Right lobe of liver (tissue), 6 donors: Measurements from ENCODE around the gene LDLRAD3. TPM values are rescaled to one million over a fixed set of nuclear protein-coding genes. Genes with fewer than 3 reads are reported as not detected.

Experiments used
- ATAC-seq, 4 donors: fragments of 200-7000 bp; cut with Tn5 transposase; one replicate each; pipeline ENCODE4 v1.9.1; 2020; ENCODE audit warnings: mild to moderate bottlenecking in 4 of 4, moderate library complexity in 4 of 4
- DNase-seq, 3 donors: peaks; one replicate each; pipeline ENCODE4 v3.0.0-alpha.2; 2020
- H3K27ac ChIP-seq, 3 donors: fragments of 200-600 bp; one replicate each; pipeline ENCODE4 v1.8.0; 2022
- H3K27me3 ChIP-seq, 2 donors: fragments of 200-600 bp; one replicate each; pipeline ENCODE4 v1.8.0; 2022
- H3K36me3 ChIP-seq, 4 donors: fragments of 200-600 bp; sonication (generic) in 1 of 4; one replicate each; pipeline versions ENCODE4 v1.5.1 to v1.8.0; 2017 to 2022; ENCODE audit warnings: control low read depth in 1 of 4
- H3K4me1 ChIP-seq, 4 donors: fragments of 200-600 bp; sonication (generic) in 1 of 4; one replicate each; pipeline versions ENCODE4 v1.5.1 to v1.8.0; 2017 to 2022; ENCODE audit warnings: control low read depth in 1 of 4
- H3K4me3 ChIP-seq, 3 donors: fragments of 200-600 bp; one replicate each; pipeline ENCODE4 v1.8.0; 2022
- H3K9me3 ChIP-seq, 4 donors: fragments of 200-600 bp; sonication (generic) in 1 of 4; one replicate each; pipeline versions ENCODE4 v1.5.1 to v1.8.0; 2017 to 2022; ENCODE audit warnings: control low read depth in 1 of 4
- POLR2A ChIP-seq: fragments of 450-650 bp; IDR thresholded peaks from one replicate; pipeline ENCODE4 v1.6.1; 2017; ENCODE audit warnings: antibody characterized with exemption, mild to moderate bottlenecking
- WGBS: methylation state at CpG from one replicate; pipeline ENCODE4 v1.1.6; 2018; ENCODE audit warnings: low coverage, low lambda C conversion rate; ENCODE audit not compliant: insufficient coverage; ENCODE audit errors: missing lambda C conversion rate; 5-methylcytosine and 5-hydroxymethylcytosine counted together
- intact Hi-C, 2 donors: fragments of 100-400 bp; cut with DNase I; formaldehyde crosslinking; loops; one replicate each; pipeline versions ENCODE4 v1.11.2 to v1.14.1; 2022
- total RNA-seq, 6 experiments: library from RNA; depleted of rRNA in 2 of 6; stranded (reverse); fragments of >200 nt in 2 of 6; fragmentation: NEBNext Ultra II Directional in 3 of 6; extraction: Animal tissue kit (Norgen Biotek cat#: 25700) in 3 of 6; gene quantifications; one replicate each; pipeline versions ENCODE4 v1.1.0 to v1.2.4, GENCODE V29; 2016 to 2023
- TF ChIP-seq, protein P1 (sequence below), 4 donors: fragments of 200-600 bp in 3 of 4; fragments of 450-650 bp in 1 of 4; IDR thresholded peaks; one replicate each; pipeline versions ENCODE4 v1.5.1 to v1.8.0; 2016 to 2022; ENCODE audit warnings: antibody characterized with exemption in 4 of 4, mild to moderate bottlenecking in 2 of 4
- donor health status: DM: no; HTN: yes; CAD: no.
- donor health status: DM: no; HTN: no; CAD: no.
- donor health status: DM: no; HTN: no; CAD: no.
- donor health status: DM: no; HTN: yes; CAD: no.
- donor health status: DM: no; HTN: yes; CAD: no.

LDLRAD3 gene
- total RNA-seq, 6 experiments from 2014 or later, result 0.62 to 3.3 (median 2.7) TPM

- Histone ChIP-seq H3K4me1 (no peaks in the 10 kb centered on the region), H3K27me3 (no peaks in the 10 kb centered on the region), H3K27ac (no peak overlapping the region), H3K9me3 (no peaks in the 10 kb centered on the region), H3K36me3 (no peaks in the 10 kb centered on the region), H3K4me3 (no peak overlapping the region)
- TF ChIP-seq POLR2A, result no peak
- TF ChIP-seq, protein P1, sequence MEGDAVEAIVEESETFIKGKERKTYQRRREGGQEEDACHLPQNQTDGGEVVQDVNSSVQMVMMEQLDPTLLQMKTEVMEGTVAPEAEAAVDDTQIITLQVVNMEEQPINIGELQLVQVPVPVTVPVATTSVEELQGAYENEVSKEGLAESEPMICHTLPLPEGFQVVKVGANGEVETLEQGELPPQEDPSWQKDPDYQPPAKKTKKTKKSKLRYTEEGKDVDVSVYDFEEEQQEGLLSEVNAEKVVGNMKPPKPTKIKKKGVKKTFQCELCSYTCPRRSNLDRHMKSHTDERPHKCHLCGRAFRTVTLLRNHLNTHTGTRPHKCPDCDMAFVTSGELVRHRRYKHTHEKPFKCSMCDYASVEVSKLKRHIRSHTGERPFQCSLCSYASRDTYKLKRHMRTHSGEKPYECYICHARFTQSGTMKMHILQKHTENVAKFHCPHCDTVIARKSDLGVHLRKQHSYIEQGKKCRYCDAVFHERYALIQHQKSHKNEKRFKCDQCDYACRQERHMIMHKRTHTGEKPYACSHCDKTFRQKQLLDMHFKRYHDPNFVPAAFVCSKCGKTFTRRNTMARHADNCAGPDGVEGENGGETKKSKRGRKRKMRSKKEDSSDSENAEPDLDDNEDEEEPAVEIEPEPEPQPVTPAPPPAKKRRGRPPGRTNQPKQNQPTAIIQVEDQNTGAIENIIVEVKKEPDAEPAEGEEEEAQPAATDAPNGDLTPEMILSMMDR (IDR thresholded peaks at IDR 0.05), result no peak
- no peak for ATAC-seq
- no peak for DNase-seq
- intact Hi-C loops, result no loop called here
- 62% methylated on average over 5 of the region's 5 CpGs for WGBS
Observed at GRCh38 chr11:36224209-36224882, 280.5 kb downstream of the LDLRAD3 start.

GRCh38 chr11:36227044-36227443 is 283.2 kb downstream of the LDLRAD3 start:
- Histone ChIP-seq H3K9me3 (no peaks in the 10 kb centered on the region), H3K4me3 (no peak overlapping the region), H3K27me3 (no peaks in the 10 kb centered on the region), H3K4me1 (no peaks in the 10 kb centered on the region), H3K36me3 (no peaks in the 10 kb centered on the region), H3K27ac (no peak overlapping the region)
- ATAC-seq, result no peak
- WGBS, result 92% methylated on average over 7 of the region's 15 CpGs
- intact Hi-C loops, result no loop called here
- no peak for DNase-seq
- TF ChIP-seq, protein P1 (IDR thresholded peaks at IDR 0.05), result no peak
- no peak for TF ChIP-seq POLR2A

- 98% methylated on average over 6 of the region's 8 CpGs for WGBS
- TF ChIP-seq, protein P1 (IDR thresholded peaks at IDR 0.05), result no peak
- TF ChIP-seq POLR2A, result no peak
- intact Hi-C loops, result no loop called here
- H3K9me3 ChIP-seq, result no peaks in the 10 kb centered on the region
- no peaks in the 10 kb centered on the region for H3K36me3 ChIP-seq
- H3K27me3 ChIP-seq, result no peaks in the 10 kb centered on the region
- H3K4me1 ChIP-seq, result no peaks in the 10 kb centered on the region
- no peak overlapping the region for H3K27ac ChIP-seq
- no peak overlapping the region for H3K4me3 ChIP-seq
- no peak for ATAC-seq
- no peak for DNase-seq
Observed at GRCh38 chr11:36228689-36229088, 284.8 kb downstream of the LDLRAD3 start.

- no peaks in the 10 kb centered on the region for H3K36me3 ChIP-seq
- TF ChIP-seq POLR2A, result no peak
- TF ChIP-seq, protein P1 (IDR thresholded peaks at IDR 0.05), result no peak
- H3K27me3 ChIP-seq, result no peaks in the 10 kb centered on the region
- DNase-seq, result no peak
- H3K4me3 ChIP-seq, result no peak overlapping the region
- H3K4me1 ChIP-seq, result no peaks in the 10 kb centered on the region
- 82% methylated on average over 4 of the region's 12 CpGs for WGBS
- intact Hi-C loops, result no loop called here
- ATAC-seq, result no peak
- no peaks in the 10 kb centered on the region for H3K9me3 ChIP-seq
- H3K27ac ChIP-seq, result no peak overlapping the region
Observed at GRCh38 chr11:36229091-36229705, 285.3 kb downstream of the LDLRAD3 start.
